ENCODE measurements around the gene MPP3. TPM values are rescaled to one million over a fixed set of nuclear protein-coding genes. Genes with fewer than 3 reads are reported as not detected.

The MPP3 gene
- total RNA-seq, 1 experiment from 2014 or later = 6.9 TPM

- no CpG with 5 or more reads among the region's 8 CpGs for WGBS (ENCODE audit: extremely low coverage, insufficient read length, low lambda C conversion rate)
- no peak overlapping the region for H3K4me2 ChIP-seq (ENCODE audit: insufficient read depth, insufficient read length, low read length)
- Mint-ChIP-seq H3K36me3 (ENCODE audit: insufficient read depth in 1 of 3, low read depth in 3 of 3) (no peaks in the 10 kb centered on the region), H3K4me3 (no peak overlapping the region), H3K4me1 (peaks cover under 1 to 1% of the 10 kb centered on the region in 2 experiments; a peak in 2 of 4 replicates), H3K27ac (no peak overlapping the region), H3K27me3 (ENCODE audit: low read depth) (peaks cover 9% of the 10 kb centered on the region), H3K9me3 (no peaks in the 10 kb centered on the region; a peak in 1 of 5 replicates)
- H3K18ac ChIP-seq (ENCODE audit: insufficient read length, low read depth, low read length) = no peak overlapping the region
- no peak overlapping the region for H4K91ac ChIP-seq (ENCODE audit: insufficient read length, low read depth, low read length)
- no peak overlapping the region for H2BK20ac ChIP-seq (ENCODE audit: low read depth, low read length, poor library complexity, severe bottlenecking)
- no peak overlapping the region for H2BK5ac ChIP-seq (ENCODE audit: insufficient read length, low read length)
- H3K23ac ChIP-seq (ENCODE audit: insufficient read length, low read depth, low read length) = no peak overlapping the region
- no peak for TF ChIP-seq CTCF (conservative IDR thresholded peaks at IDR 0.05)
- H2BK15ac ChIP-seq (ENCODE audit: low read depth, low read length) = no peak overlapping the region
- no peak overlapping the region for H3K9ac ChIP-seq (ENCODE audit: extremely low read depth, insufficient read length, low read length)
- no peaks in the 10 kb centered on the region for H3K9me3 ChIP-seq (ENCODE audit: control insufficient read depth, low read depth, low read length)
- H3K27me3 ChIP-seq (ENCODE audit: insufficient read depth, low read length) = no peaks in the 10 kb centered on the region; the same call in 1 of the 2 replicates
- no peak overlapping the region for H2BK12ac ChIP-seq (ENCODE audit: insufficient read length, low read depth, low read length)
- no peaks in the 10 kb centered on the region for H3K23me2 ChIP-seq (ENCODE audit: insufficient read length, low read depth, low read length, poor library complexity, severe bottlenecking)
- no peak overlapping the region for H3K27ac ChIP-seq (ENCODE audit: insufficient read length, low read depth, low read length)
- no peak overlapping the region for H3K14ac ChIP-seq (ENCODE audit: insufficient read depth, low read length)
- no peaks in the 10 kb centered on the region for H4K20me1 ChIP-seq (ENCODE audit: control insufficient read depth, insufficient read depth, insufficient read length)
- H3K79me1 ChIP-seq (ENCODE audit: insufficient read depth, low read depth, low read length, poor library complexity, severe bottlenecking) = no peaks in the 10 kb centered on the region
- H2AK5ac ChIP-seq (ENCODE audit: insufficient read length, low read length) = no peak overlapping the region
- no peak for DNase-seq
- H2AFZ ChIP-seq (ENCODE audit: low read length) = no peak overlapping the region
- H3K4ac ChIP-seq (ENCODE audit: low read depth, low read length) = no peak overlapping the region
- H4K8ac ChIP-seq (replicated peaks; ENCODE audit: insufficient read length, low read depth, low read length) = no peak overlapping the region
- H3K79me2 ChIP-seq (ENCODE audit: insufficient read depth, low read length) = no peaks in the 10 kb centered on the region
- H3K56ac ChIP-seq (ENCODE audit: insufficient read length, low read depth, low read length) = no peak overlapping the region
- no peak overlapping the region for H3T11ph ChIP-seq (ENCODE audit: low read length)
- no peak overlapping the region for H4K5ac ChIP-seq (ENCODE audit: insufficient read length, low read depth, low read length)
- H2BK120ac ChIP-seq (ENCODE audit: low read depth, low read length, poor library complexity, severe bottlenecking) = no peak overlapping the region
- no peaks in the 10 kb centered on the region for H3K4me1 ChIP-seq (ENCODE audit: insufficient read depth, low read length)
Observed at GRCh38 chr17:43852571-43852970, 19.6 kb upstream of the MPP3 start.

Data from H9 (cell line).